HL-60 (cell line): ENCODE data around the gene ANAPC4.

Experiments
- DNase-seq, 2 experiments: peaks; one replicate each; pipeline ENCODE4 v3.0.0-alpha.2; 2010 to 2020; ENCODE audit warnings: low read depth in 1 of 2, low spot score in 1 of 2
- H3K27ac ChIP-seq: fragments of 250-450 bp; sonication (Bioruptor Pico); replicated peaks from 2 replicates; pipeline ENCODE4 v1.5.1; 2020; ENCODE audit warnings: mild to moderate bottlenecking, moderate library complexity
- H3K27me3 ChIP-seq: fragments of 250-450 bp; sonication (Bioruptor Pico); 2 replicates; pipeline ENCODE4 v1.5.1; 2021; ENCODE audit warnings: mild to moderate bottlenecking, moderate library complexity; ENCODE audit not compliant: insufficient read depth, poor library complexity, severe bottlenecking
- H3K4me3 ChIP-seq: replicated peaks from 2 replicates; pipeline ENCODE4 v1.5.1; 2011; ENCODE audit warnings: mild to moderate bottlenecking, control low read depth, low read length; ENCODE audit not compliant: insufficient read depth
- CTCF ChIP-seq: IDR thresholded peaks from one replicate; pipeline ENCODE4 v1.5.1; 2011; ENCODE audit warnings: low read length, control low read depth, inconsistent platforms; ENCODE audit not compliant: insufficient read depth
- GABPA ChIP-seq: IDR thresholded peaks from 2 replicates; pipeline ENCODE4 v1.6.1; 2012; ENCODE audit warnings: low read depth
- POLR2AphosphoS5 ChIP-seq: IDR thresholded peaks from 2 replicates; pipeline ENCODE4 v1.6.1; 2012; ENCODE audit warnings: low read depth
- REST ChIP-seq: IDR thresholded peaks from 2 replicates; pipeline ENCODE4 v1.6.1; 2012; ENCODE audit warnings: low read depth; ENCODE audit not compliant: insufficient replicate concordance
- SPI1 ChIP-seq: IDR thresholded peaks from 2 replicates; pipeline ENCODE4 v1.6.1; 2012; ENCODE audit warnings: low read depth, mild to moderate bottlenecking, borderline replicate concordance

The ANAPC4 gene

DNA sequence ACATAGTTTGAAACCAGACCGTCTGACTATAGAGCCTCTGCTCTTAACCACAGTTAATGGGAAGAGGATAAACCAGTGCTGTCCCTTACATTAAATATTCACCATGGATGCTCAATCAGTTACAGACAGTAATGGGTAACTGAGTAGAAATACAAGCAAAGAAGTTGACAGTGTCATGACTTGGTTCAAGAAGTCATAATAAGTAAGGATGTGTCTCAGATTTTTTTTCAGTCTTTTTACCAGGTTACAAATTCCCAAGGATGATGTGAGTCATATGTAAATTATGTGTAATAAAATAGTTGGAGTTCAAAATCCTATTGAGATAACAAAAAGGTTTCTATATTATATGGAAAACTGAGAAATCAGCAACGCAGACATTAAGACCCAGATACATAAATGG, 33.4 kb upstream of the ANAPC4 start:
- H3K4me3 ChIP-seq = no peak overlapping the region
- no peak overlapping the region for H3K27ac ChIP-seq
- no peaks in the 10 kb centered on the region for H3K27me3 ChIP-seq
- TF ChIP-seq GABPA = no peak
- TF ChIP-seq SPI1 = no peak
- no peak for TF ChIP-seq REST
- TF ChIP-seq CTCF = no peak
- TF ChIP-seq POLR2AphosphoS5 = no peak
- DNase-seq = no peak

DNA sequence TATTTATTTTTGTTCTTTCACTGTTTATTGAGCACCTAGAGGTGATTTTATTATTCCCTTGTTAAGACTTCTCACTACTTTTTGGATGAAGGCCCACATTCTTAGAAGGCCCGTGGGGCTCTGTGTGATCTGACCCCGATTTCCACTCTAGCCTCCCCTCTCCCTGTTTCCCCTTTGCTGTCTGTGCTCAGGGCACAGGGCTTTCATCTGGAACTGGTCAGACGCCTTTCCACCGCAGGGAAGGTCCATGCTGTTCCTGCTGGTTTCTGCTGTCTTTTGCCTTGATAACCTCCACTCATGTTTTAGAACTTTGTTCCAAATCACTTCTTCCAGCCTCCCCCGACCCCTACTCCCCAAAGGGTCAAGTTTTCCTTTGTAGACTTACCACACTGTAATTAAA, 31.3 kb upstream of the ANAPC4 start:
- Histone ChIP-seq H3K4me3 (no peak overlapping the region), H3K27me3 (no peaks in the 10 kb centered on the region), H3K27ac (no peak overlapping the region)
- DNase-seq = no peak
- TF ChIP-seq CTCF (no peak), REST (no peak), GABPA (no peak), POLR2AphosphoS5 (no peak), SPI1 (no peak)

DNA sequence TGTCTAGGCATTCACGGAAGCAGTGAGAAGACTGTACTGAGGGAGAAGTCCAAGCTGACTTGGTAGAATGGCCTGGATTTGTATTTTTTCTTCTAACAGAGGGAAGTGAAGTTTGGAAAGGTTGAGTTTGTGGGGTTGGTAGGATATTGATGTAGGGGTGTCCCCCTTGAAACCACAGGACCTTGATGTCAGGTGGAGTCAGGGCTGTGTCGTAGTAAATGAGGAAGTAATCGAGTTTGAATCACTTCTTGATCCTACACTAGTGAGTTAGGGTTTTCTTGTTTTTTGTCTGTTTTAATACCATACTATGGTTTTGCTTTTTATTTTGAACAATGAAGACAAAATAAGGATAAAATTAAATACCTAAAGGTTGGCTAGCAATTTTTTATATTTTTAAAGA, 30.1 kb upstream of the ANAPC4 start:
- peak in 1 of 2 experiments; percentile 5 for DNase-seq
- Histone ChIP-seq H3K27me3 (no peaks in the 10 kb centered on the region), H3K27ac (no peak overlapping the region), H3K4me3 (no peak overlapping the region)
- no peak for TF ChIP-seq GABPA
- TF ChIP-seq POLR2AphosphoS5 = no peak
- TF ChIP-seq REST = no peak
- TF ChIP-seq SPI1 = no peak
- no peak for TF ChIP-seq CTCF
